ENCODE data around the gene SDF2L1. TPM values are rescaled to one million over a fixed set of nuclear protein-coding genes. Genes with fewer than 3 reads are reported as not detected.

Gene SDF2L1
- 12.4 and 22.7 TPM in 2 replicates for total RNA-seq

GRCh38 chr22:21641789-21642583 is at the start of gene SDF2L1:
SDF2L1 (plus strand) TSS chr22:21642302; CDS start chr22:21642337, 35 bp downstream.

DNA sequence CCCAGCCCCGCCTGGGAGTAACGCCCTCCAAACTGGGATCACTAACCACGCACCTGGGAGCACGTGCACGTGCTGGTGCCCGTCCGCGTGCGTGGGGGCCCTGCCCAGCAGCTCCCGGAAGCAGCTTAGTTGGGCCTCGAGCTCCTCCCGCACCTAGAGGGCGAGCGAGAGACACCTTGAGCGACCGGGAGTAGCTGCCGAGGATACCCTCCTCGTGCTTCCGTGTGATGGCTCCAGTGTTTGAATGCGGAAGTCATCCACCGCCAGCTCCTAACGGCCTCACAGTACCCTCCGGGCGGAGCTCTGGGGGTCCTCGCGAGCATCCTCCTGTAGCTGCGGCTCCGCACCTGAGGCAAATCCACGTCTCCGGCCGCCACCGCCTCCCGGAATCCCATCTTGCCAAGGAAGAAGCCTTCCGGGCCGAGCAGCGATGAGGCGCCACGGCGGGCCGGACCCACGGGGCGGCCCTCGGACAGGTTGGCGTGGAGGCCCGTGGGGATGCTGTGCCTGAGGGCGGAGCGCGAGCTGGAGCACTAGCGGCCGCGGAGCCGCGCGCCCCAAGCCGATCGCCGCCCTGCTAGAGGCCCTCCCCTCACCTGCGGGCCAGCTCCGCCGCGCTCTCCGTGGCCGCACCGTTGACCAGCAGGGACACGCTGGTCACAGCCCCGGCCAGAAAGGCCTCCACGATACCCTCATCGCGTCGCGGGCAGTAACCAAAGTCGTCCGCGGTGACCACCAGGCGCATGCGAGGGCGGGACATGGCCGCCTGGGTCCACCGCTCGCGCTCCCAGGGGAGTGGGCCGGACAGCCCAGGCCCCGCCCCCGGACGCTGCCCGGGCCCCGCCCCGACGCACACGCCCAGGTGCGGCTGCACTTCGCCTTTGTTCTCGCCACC is 12.6 kb upstream of the SDF2L1 start, which contains the start of gene YDJC:
TSS of gene YDJC (minus strand) at position 768 of the 895 bp plus-strand sequence. CDS start at position 760, 8 bp downstream.

GRCh38 chr22:21632237-21632895 is 9.7 kb upstream of the SDF2L1 start, which contains the start of gene CCDC116:
CCDC116 (plus strand) TSS chr22:21632760; CDS start chr22:21633182, 422 bp downstream.

Other genes starting within 250 kb of the SDF2L1 start
- 2.8 and 3.3 TPM in 2 replicates for gene HIC2, start 224.9 kb upstream of the SDF2L1 start, total RNA-seq
- 0.34 and 1.1 TPM in 2 replicates for gene TMEM191C, start 174.9 kb upstream of the SDF2L1 start, total RNA-seq
- gene RIMBP3C, start 90.8 kb upstream of the SDF2L1 start, total RNA-seq, result 0.09 and 0.47 TPM in 2 replicates
- 12.2 and 23.2 TPM in 2 replicates for gene UBE2L3, start 74.6 kb upstream of the SDF2L1 start, total RNA-seq
- gene YDJC, start 12.3 kb upstream of the SDF2L1 start, total RNA-seq, result 4.4 and 10.2 TPM in 2 replicates
- 0.16 and 0.26 TPM in 2 replicates for gene CCDC116, start 9.5 kb upstream of the SDF2L1 start, total RNA-seq
- gene PPIL2, start 23.7 kb downstream of the SDF2L1 start, total RNA-seq, result 19.7 and 23.7 TPM in 2 replicates
- 0.47 and 1.3 TPM in 2 replicates for gene YPEL1, start 93.5 kb downstream of the SDF2L1 start, total RNA-seq
- 28.3 and 32.3 TPM in 2 replicates for gene MAPK1, start 225.3 kb downstream of the SDF2L1 start, total RNA-seq